D721Med (cell line): ENCODE measurements around the gene SUCLG2.

Experiments used
- DNase-seq: peaks from one replicate; pipeline ENCODE4 v3.0.0; 2011; ENCODE audit warnings: low spot score; ENCODE audit not compliant: insufficient read length
- FAIRE-seq: peaks from 2 replicates; lab custom pipeline; 2011; peaks lifted over from hg19 to GRCh38; lab: Jason Lieb, UNC
- TF ChIP-seq, protein P1 (sequence below): IDR thresholded peaks from 2 replicates; pipeline ENCODE4 v1.5.1; 2012; ENCODE audit warnings: mild to moderate bottlenecking, control low read depth; ENCODE audit not compliant: insufficient read depth; ENCODE audit errors: missing control alignments

SUCLG2 gene

GRCh38 chr3:67458408-67458807 is 196.0 kb downstream of the SUCLG2 start:
- DNase-seq, result no peak
- FAIRE-seq, result no peak

GRCh38 chr3:67453628-67454027 is 200.8 kb downstream of the SUCLG2 start:
- no peak for FAIRE-seq
- TF ChIP-seq, protein P1, sequence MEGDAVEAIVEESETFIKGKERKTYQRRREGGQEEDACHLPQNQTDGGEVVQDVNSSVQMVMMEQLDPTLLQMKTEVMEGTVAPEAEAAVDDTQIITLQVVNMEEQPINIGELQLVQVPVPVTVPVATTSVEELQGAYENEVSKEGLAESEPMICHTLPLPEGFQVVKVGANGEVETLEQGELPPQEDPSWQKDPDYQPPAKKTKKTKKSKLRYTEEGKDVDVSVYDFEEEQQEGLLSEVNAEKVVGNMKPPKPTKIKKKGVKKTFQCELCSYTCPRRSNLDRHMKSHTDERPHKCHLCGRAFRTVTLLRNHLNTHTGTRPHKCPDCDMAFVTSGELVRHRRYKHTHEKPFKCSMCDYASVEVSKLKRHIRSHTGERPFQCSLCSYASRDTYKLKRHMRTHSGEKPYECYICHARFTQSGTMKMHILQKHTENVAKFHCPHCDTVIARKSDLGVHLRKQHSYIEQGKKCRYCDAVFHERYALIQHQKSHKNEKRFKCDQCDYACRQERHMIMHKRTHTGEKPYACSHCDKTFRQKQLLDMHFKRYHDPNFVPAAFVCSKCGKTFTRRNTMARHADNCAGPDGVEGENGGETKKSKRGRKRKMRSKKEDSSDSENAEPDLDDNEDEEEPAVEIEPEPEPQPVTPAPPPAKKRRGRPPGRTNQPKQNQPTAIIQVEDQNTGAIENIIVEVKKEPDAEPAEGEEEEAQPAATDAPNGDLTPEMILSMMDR, result no peak

More at GRCh38 chr3:67458408-67458807, 196.0 kb downstream of the SUCLG2 start:
- TF ChIP-seq, protein P1, result no peak

DNA sequence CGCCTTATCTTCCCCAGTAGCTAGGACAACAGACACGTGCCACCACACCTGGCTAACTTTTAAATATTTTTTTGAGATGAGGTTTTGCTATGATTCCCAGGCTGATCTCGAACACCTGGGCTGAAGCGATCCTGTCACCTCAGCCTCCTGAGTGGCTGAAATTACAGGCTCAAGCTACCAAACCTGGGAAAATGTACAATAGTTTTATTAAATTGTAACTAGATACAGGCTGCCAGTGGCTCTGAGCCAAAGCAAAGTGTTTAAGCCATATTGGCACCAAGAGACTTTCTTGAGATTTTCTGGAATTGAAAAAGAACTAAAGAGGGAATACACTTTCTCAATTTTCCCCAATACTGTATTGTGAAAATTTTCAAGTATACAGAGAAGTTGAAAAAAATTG is 204.3 kb downstream of the SUCLG2 start:
- FAIRE-seq, result no peak

More at GRCh38 chr3:67453628-67454027, 200.8 kb downstream of the SUCLG2 start:
- DNase-seq, result no peak

GRCh38 chr3:67447393-67447792 is 207.0 kb downstream of the SUCLG2 start:
- TF ChIP-seq, protein P1, result no peak
- no peak for DNase-seq
- no peak for FAIRE-seq

More for the DNA sequence above, 204.3 kb downstream of the SUCLG2 start:
- TF ChIP-seq, protein P1, result no peak
- no peak for DNase-seq

DNA sequence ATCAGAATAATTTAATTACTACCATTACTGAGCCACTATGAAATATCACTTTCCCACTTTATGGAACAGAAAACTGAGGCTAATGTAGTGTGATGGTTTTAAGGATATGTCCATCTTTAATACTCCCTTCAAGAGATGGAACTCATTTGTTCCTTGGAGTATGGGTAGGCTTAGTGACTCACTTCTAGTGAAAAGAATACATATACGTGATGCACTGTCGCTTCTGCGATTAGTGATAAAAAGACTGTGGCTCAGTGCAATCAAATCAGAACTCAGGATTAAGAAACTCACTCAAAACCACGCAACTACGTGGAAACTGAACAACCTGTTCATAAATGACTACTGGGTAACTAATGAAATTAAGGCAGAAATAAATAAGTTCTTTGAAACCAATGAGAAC is 216.6 kb downstream of the SUCLG2 start:
- no peak for FAIRE-seq
- DNase-seq, result no peak
- TF ChIP-seq, protein P1, result no peak

- no peak for FAIRE-seq
- DNase-seq, result no peak
- TF ChIP-seq, protein P1, result no peak
These were observed 217.3 kb downstream of the SUCLG2 start for GRCh38 chr3:67437090-67437489.

DNA sequence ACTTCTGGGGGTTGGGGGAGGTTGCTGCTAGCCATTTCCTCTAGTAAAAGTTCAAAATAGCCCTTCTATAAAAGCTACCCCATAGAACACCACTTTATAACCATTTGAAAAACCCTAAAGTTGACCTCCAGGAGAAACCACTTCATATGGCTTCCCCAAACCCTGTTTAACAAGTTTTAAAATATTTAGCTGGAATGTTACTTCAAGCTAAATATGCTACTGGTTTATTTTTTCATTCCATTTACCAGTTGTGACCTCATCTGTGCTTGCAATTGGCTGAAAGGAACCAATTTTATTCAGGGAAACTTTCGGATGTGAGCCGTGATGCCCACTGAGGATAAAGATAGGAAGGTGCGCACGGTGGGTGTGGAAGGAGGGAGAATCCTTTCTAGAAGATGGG is 221.3 kb downstream of the SUCLG2 start:
- TF ChIP-seq, protein P1, result no peak
- DNase-seq, result no peak
- FAIRE-seq, result no peak
